ENCODE results near the gene HCK. TPM values are rescaled to one million over a fixed set of nuclear protein-coding genes. Genes with fewer than 3 reads are reported as not detected.

HCK gene
- 6.0 TPM for total RNA-seq (ENCODE audit: insufficient read depth, low replicate concordance)

GRCh38 chr20:32052090-32052777 lies at the start of gene HCK:
Gene HCK, plus strand, starts transcription at chr20:32052242.
- no peak for DNase-seq (ENCODE audit: low spot score)

- no peak for DNase-seq (ENCODE audit: low spot score)
Measured at GRCh38 chr20:32003325-32003724, 48.7 kb upstream of the HCK start.

GRCh38 chr20:32004963-32005362 lies 47.1 kb upstream of the HCK start:
- DNase-seq (ENCODE audit: low spot score): no peak

- DNase-seq (ENCODE audit: low spot score): no peak
Measured at GRCh38 chr20:32006053-32006452, 46.0 kb upstream of the HCK start.

- no peak for DNase-seq (ENCODE audit: low spot score)
Measured at GRCh38 chr20:32006841-32007786, 44.9 kb upstream of the HCK start.

GRCh38 chr20:32007787-32008616 lies 44.0 kb upstream of the HCK start:
- peak; percentile 40 for DNase-seq (ENCODE audit: low spot score)

GRCh38 chr20:32009564-32009963 lies 42.5 kb upstream of the HCK start:
- DNase-seq (ENCODE audit: low spot score): no peak

GRCh38 chr20:32010101-32010500 lies 41.9 kb upstream of the HCK start, which contains the start of gene CCM2L:
Gene CCM2L, plus strand, starts transcription at chr20:32010438. Its CDS starts 17 bp downstream, at chr20:32010455.
- DNase-seq (ENCODE audit: low spot score): no peak

GRCh38 chr20:32010666-32011065 lies 41.4 kb upstream of the HCK start:
- DNase-seq (ENCODE audit: low spot score): no peak

- DNase-seq (ENCODE audit: low spot score): no peak
Measured at GRCh38 chr20:32012159-32012688, 39.8 kb upstream of the HCK start.

- DNase-seq (ENCODE audit: low spot score): no peak
Measured at GRCh38 chr20:32013326-32013725, 38.7 kb upstream of the HCK start.

GRCh38 chr20:32017711-32018251 lies 34.3 kb upstream of the HCK start:
- no peak for DNase-seq (ENCODE audit: low spot score)

- DNase-seq (ENCODE audit: low spot score): peak; percentile 22
Measured at GRCh38 chr20:32018269-32019155, 33.5 kb upstream of the HCK start.

- no peak for DNase-seq (ENCODE audit: low spot score)
Measured at GRCh38 chr20:32019156-32019510, 32.9 kb upstream of the HCK start.

- DNase-seq (ENCODE audit: low spot score): no peak
Measured at GRCh38 chr20:32019563-32020463, 32.2 kb upstream of the HCK start.

- DNase-seq (ENCODE audit: low spot score): no peak
Measured at GRCh38 chr20:32021091-32021490, 31.0 kb upstream of the HCK start.

- DNase-seq (ENCODE audit: low spot score): no peak
Measured at GRCh38 chr20:32024683-32025295, 27.3 kb upstream of the HCK start.

- no peak for DNase-seq (ENCODE audit: low spot score)
Measured at GRCh38 chr20:32027643-32028042, 24.4 kb upstream of the HCK start.
